Sciatic nerve (tissue), 2 donors: Measurements from ENCODE around the gene ETDA. TPM values are rescaled to one million over a fixed set of nuclear protein-coding genes. Genes with fewer than 3 reads are reported as not detected.
"Not testable (repeated sequence)": the region's sequence is repeated elsewhere in the genome, so short reads cannot be mapped to it uniquely, and the experiment has no call there.

Experiments
- ATAC-seq: fragments of 200-7000 bp; cut with Tn5 transposase; one replicate; pipeline ENCODE4 v1.9.1; 2020; ENCODE audit warnings: mild to moderate bottlenecking, moderate library complexity
- DNase-seq: peaks from one replicate; pipeline ENCODE4 v3.0.0-alpha.2; 2020; ENCODE audit warnings: low spot score
- intact Hi-C: fragments of 100-400 bp; cut with DNase I; formaldehyde crosslinking; loops from one replicate; pipeline ENCODE4 v1.14.2; 2022
- total RNA-seq: library from RNA; stranded (reverse); fragmentation: NEBNext Ultra II Directional; extraction: Animal tissue kit (Norgen Biotek cat#: 25700); gene quantifications from one replicate; pipeline ENCODE4 v1.2.1, GENCODE V29; 2021
- donor health status: DM: no; HTN: no; CAD: no.
- donor health status: DM: no; HTN: no; CAD: no.

ETDA gene
- total RNA-seq, result not detected

DNA sequence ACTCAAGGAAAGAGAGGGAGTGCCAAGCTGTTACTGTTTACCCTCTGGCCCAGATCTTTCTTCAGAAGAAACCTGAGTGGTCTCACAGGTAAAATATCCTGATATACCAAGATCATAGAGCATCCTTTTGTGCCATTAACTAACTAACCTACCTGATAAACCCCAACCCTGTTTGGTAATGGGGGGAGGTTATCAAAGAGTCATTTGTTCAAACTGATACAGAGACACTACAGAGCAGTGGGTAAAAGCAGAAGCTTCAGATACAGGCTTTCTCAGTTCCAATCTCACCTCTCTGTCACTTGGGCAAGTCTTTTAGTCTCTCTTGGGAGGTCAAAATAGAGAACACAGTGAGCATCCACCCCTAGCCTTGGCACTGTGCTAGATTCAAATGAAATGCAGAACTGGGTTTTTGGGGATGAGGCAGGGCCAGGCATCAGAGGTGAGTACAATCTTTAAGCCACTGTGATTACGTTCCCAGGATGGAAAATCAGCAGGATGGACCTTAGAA lies at the start of gene ETDA:
Gene ETDA (plus strand): TSS at position 51 of the 508 bp plus-strand sequence. CDS start 1,216 bp downstream, outside the sequence.
- ATAC-seq, intact Hi-C loops, DNase-seq: not testable (repeated sequence)

DNA sequence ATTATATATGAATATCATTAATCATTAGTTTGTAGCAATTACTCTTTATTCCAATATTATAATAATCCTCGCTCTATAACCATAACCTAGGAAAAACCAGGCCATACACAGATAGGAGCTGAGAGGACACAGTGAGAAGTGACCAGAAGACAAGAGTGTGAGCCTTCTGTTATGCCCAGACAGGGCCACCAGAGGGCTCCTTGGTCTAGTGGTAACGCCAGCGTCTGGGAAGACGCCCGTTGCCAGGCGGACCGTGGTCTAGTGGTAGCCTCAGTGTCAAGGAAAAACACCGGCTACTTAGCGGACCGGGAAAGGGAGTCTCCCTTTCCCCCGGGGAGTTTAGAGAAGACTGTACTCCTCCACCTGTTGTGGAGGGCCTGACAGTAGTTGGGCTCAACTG lies 45.4 kb upstream of the ETDA start:
- not testable (repeated sequence) for DNase-seq

DNA sequence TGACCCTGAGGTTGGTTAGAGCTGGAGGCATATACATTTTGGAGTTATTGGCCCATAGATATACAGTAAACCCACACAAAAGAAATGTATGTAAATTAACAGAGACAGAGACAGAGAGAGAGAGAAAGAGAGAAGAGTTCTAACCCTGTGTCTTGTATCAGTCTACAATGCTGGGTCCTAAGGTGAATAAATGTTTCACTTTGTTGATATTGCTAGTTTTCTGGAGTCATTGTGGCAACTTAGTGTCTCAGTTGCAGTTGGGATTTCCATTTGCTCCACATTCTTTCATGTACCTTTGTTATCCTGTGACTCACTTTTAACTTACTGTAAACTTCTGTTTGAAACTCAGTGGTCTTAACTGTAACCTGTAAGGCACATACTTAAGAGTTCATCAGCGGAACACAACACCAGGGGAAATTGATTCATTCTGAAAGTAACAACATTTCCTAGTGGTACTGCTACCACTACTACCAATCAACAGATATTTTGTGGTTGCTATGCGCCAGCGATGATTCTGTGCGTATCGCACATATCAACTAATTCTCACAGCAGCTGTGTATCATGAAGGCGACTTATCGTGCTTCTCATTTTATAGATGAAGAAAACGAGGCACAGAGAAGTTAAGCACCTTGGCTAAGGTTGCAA lies 38.5 kb upstream of the ETDA start:
- no peak for DNase-seq
- intact Hi-C loops, result no loop called here
- ATAC-seq, result no peak

More for the DNA sequence above, 45.4 kb upstream of the ETDA start:
- ATAC-seq, intact Hi-C loops: not testable (repeated sequence)

DNA sequence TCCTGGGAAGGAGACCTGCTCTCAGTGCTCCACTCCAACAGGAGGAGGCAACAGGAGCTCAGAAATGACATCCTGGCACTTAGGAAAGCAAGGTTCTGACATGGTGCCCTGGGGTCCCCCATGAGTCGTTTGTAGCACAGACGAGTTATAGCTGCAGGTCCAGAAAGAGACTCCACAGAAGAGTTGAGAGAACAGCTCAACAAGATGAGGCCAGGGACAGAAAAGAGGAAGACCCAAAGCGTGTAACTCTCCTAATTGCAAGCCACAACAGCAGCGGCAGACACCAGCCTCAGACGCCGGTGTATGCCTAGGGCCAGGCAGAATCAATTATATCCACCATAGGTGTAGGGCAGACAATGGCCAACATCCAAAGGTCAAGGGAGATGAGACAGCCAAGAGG lies 5.9 kb upstream of the ETDA start:
- DNase-seq, ATAC-seq, intact Hi-C loops: not testable (repeated sequence)

DNA sequence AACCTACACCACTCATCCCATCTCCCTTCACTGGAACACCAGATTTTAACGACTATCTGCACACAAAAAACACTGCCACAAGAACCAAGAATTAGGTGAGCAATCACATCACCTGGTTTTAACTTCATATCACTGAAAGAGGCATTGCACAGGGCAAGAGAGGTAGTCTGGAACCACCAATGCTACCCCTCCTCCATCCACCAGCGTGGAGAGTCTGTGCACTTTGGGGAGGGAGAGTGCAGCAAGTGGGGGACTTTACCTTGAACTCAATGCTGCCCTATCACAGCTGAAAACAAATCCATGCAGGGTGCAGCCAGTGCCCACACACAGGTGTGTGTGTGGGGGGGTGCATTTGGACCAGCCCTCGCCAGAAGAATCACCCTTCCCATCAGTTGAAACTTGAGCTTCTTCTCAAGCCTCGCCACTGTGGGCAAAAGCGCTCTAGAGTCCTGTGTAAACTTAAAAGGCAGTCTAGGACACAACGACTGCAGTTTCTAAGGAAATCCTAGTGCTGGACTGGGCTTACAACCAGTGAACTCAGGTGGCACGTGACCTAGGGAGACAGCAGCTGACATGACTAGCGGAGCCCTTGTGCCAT lies 4.3 kb downstream of the ETDA start:
- ATAC-seq, intact Hi-C loops: not testable (repeated sequence)

DNA sequence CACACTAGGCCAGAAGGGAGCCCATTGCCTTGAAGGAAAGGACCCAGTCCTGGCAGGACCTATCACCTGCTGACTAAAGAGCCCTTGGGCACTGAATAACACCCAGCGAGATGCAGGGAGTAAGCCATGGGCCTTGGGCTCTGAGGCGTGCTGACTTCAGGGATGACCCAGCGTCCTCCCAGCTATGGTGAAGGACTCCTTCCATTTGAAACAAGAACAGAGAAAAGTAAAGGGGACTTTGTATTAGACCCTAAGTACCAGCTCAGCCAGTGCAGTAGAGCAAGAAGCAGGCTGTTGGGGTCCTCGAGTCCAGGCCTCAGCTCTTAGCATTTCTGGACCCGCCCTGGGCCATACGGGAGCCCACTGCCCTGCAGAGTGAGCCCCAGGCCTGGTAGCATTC lies 5.1 kb downstream of the ETDA start:
- DNase-seq (no peak), ATAC-seq (no peak)

More for the DNA sequence above, 4.3 kb downstream of the ETDA start:
- DNase-seq, result not testable (repeated sequence)

DNA sequence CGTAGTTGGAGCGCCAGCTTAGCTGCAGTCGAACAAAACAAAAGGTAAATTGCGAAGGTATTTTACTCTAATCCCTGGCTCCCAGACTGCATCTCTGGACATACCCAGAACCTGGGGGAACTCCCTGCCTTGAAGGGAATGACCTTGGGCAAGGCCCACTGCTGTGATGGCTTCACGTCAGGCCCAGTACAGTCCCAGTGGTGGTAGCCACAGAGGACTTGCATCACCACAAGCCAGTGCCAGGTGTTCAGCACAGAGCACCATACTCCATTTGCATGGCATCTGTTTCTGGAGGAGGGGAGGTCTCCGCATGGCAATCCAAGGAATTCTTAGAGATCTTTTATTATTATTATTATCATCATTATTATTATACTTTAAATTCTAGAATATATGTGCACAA lies 5.6 kb downstream of the ETDA start:
- DNase-seq (no peak), ATAC-seq (no peak)
- intact Hi-C loops, result no loop called here

More for the DNA sequence above, 5.1 kb downstream of the ETDA start:
- intact Hi-C loops, result no loop called here

DNA sequence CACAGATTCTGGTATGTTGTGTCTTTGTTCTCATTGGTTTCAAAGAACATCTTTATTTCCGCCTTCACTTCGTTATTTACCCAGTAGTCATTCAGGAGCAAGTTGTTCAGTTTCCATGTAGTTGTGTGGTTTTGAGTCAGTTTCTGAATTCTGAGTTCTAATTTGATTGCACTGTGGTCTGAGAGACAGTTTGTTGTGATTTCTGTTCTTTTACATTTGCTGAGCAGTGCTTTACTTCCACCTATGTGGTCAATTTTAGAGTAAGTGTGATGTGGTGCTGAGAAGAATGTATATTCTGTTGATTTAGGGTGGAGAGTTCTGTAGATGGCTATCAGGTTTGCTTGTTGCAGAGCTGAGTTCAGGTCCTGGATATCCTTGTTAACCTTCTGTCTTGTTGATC lies 9.1 kb downstream of the ETDA start:
- intact Hi-C loops, DNase-seq, ATAC-seq: not testable (repeated sequence)

DNA sequence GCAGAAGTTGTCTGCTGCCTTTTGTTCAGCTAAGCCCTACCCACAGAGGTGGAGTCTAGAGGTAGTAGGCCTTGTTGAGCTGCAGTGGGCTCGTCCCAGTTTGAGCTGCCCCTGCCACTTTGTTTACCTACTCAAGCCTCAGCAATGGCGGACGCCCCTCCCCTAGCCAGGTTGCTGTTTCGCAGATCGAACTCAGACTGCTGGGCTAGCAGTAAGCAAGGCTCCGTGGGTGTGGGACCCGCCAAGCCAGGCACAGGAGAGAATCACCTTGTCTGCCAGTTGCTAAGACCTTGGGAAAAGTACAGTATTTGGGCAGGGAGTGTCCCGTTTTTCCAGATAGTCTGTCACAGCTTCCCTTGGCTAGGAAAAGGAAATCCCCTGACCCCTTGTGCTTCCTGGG lies 11.5 kb downstream of the ETDA start:
- ATAC-seq, DNase-seq, intact Hi-C loops: not testable (repeated sequence)

DNA sequence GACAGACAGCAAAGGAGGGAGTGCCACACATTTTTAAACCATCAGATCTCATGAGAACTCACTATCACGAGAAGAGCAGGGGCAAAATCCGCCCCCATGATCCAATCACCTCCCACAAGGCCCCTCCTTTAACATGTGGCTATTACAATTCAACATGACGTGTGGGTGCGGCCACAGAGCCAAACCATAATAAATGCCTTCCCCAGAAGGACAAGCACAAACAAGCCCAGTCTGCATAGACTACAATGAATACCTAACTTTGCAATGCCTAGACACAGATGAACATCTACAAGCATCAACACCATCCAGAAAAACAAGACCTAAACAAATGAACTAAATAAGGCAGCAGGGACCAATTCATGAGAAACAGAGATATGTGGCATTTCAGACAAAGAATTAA lies 12.3 kb downstream of the ETDA start:
- ATAC-seq, result no peak
- intact Hi-C loops, result no loop called here

DNA sequence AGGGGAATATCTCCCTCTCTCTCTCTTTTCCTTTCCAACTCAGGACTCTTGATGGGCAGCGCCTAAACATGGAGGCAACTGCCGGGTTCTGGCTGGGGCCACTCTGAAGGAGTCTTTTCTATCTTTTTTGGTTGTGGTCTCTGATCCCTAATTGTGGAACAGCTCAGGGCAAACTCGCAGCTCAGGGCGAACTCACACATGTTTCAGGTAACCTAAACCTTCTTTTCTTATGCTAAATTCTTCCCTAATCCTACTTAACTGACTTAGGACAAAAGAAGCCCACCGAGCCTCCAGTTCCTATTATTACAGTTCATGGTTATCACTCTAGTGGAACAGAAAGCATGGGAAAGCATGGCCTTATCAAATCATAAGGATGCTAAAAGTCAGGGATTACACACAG lies 21.3 kb downstream of the ETDA start:
- intact Hi-C loops, result no loop called here
- no peak for DNase-seq
- ATAC-seq, result no peak

More for the DNA sequence above, 12.3 kb downstream of the ETDA start:
- DNase-seq, result no peak

DNA sequence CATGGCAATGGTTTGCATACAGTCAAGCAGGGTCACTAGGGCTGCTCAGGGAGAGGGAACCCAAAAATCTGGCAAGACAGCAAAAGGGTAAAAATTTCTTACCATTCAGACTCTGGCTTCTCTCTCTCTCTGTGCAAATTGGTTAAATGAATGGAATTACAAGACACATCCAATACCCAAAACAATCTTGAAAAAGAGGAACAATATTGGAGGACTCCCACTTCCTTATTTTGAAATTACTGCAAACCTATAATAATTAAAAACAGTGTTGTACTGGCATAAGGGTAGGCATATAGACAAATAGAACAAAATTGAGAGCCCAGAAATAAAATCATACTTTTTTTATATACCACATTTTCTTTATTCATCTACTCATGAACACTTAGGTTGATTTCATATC lies 24.1 kb downstream of the ETDA start:
- ATAC-seq, result no peak
- intact Hi-C loops, result no loop called here
- DNase-seq, result no peak

DNA sequence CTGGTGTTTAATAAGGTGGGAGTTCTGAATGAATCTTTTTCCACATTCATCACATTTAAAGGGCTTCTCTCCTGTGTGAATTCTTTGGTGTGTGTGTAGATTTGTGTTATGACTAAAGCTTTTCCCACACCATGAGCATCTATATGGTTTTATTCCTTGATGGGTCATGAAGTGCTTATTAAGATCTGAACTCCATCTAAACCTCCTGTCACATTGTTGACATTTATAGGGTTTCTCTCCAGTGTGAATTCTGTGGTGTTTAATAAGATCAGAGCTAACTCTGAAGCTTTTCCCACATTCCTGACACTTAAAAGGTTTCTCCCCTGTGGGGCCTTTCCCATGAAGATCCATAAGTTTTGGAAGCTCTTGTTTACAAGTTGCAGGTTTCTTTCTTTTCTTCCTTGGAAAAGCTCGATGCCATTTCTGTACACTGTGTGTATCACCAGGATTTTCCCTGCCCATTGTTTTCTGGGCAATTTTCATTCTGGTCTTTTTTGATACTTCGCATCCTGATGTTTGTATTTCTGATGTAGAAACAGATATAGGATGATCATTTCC lies 35.5 kb downstream of the ETDA start:
- ATAC-seq (no peak), DNase-seq (no peak)
- intact Hi-C loops, result no loop called here

DNA sequence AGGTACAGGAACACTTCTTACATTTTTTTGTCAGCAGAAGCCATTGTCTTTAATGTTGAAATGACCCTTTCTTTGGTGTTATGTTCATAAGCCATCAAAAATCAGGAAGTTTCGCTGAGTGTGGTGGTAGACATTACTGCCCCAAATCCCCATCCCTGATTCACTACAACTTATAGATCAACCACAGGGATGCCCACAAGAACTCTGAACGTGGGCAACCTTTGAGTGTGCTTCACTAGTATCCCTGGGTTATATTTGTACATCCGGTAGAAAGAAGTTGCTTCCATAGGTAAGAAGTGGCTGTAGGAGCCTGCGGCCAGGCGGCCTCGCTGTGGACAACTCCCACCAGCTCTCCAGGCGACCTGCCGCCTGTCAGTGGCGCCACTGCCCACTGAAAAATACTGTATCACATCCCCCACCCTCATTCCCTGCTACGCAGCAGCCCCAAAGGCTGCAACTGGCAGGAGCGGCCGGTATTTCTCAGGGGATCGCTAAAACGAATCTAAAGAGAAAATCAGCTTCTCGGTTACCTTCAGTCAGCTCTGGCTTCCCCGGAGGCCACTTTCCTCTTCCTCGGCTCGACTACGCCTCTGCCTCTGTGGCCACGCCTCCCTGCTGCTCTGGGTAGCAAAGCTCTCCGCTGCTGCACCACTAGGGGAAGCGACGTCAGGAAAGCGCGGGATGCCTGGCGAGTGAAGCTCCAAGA lies 43.5 kb downstream of the ETDA start:
- no peak for DNase-seq
- peak; percentile 62 for ATAC-seq
- intact Hi-C loops, result no loop called here

DNA sequence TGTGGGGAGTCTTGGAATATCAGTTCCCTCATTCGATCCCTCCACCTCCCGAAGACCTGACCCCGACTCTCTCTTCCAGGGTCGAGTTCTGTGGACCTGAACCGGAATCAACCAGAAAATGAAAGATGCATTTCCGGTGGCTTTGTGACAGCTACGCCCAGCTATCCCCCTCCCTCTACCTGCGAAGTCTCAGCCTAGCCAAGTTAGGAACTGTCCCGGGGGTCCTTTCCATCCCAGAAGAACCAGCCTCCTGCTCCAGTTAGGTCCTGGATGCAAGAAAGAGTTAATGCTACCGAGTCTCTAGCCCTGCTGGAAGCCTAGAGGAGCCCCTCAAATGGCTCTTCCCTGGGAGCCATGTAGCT lies 44.1 kb downstream of the ETDA start:
- ATAC-seq (no peak), DNase-seq (no peak)
- intact Hi-C loops, result no loop called here

DNA sequence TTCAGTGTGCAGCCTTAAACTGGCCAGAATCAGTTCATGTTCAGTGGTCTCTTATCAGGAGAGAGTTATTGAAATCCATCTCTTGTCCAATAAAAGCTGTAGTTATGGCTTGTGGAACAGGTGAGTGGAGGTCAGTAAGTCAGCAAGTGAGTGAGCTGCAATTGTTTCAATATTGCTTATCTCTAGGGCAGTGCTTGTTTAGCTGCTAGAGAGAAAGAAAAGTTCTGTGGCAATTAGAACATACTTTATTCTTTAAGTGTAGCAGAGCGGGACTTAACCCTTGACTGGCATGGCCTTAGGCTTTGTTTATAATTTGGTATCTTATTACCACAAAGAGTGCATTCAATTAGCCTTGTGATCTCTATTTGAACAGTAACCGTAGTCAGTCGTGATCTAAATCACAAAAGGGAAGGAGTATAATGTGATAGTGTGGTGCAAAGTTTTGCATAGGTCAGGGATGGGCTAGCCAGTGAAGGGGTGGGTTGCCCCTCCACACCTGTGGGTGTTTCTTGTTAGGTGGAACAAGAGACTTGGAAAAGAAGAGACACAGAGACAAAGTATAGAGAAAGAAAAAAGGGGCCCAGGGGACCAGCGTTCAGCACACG lies 50.5 kb downstream of the ETDA start:
- DNase-seq, result no peak
- ATAC-seq, result no peak
- intact Hi-C loops, result no loop called here
